ENCODE data around the gene FOXA2. TPM values are rescaled to one million over a fixed set of nuclear protein-coding genes. Genes with fewer than 3 reads are reported as not detected.

The FOXA2 gene
- total RNA-seq, 1 experiment from 2014 or later: 2.5 TPM

GRCh38 chr20:22533823-22534751 lies 50.3 kb downstream of the FOXA2 start:
- no peak overlapping the region for H3K4me3 ChIP-seq
- H3K27me3 ChIP-seq: no peaks in the 10 kb centered on the region
- no peak for DNase-seq
- H3K36me3 ChIP-seq: no peaks in the 10 kb centered on the region
- no peaks in the 10 kb centered on the region for H3K9me3 ChIP-seq

- Histone ChIP-seq H3K9me3 (no peaks in the 10 kb centered on the region), H3K36me3 (no peaks in the 10 kb centered on the region), H3K4me3 (no peak overlapping the region), H3K27me3 (no peaks in the 10 kb centered on the region)
- no peak for DNase-seq
Observed at GRCh38 chr20:22532598-22532997, 51.8 kb downstream of the FOXA2 start.

- no peaks in the 10 kb centered on the region for H3K27me3 ChIP-seq
- no peaks in the 10 kb centered on the region for H3K36me3 ChIP-seq
- H3K9me3 ChIP-seq: no peaks in the 10 kb centered on the region
- DNase-seq: no peak
- no peak overlapping the region for H3K4me3 ChIP-seq
Observed at GRCh38 chr20:22531756-22532155, 52.6 kb downstream of the FOXA2 start.

GRCh38 chr20:22531056-22531615 lies 53.2 kb downstream of the FOXA2 start:
- no peak for DNase-seq
- Histone ChIP-seq H3K27me3 (no peaks in the 10 kb centered on the region), H3K4me3 (no peak overlapping the region), H3K36me3 (no peaks in the 10 kb centered on the region), H3K9me3 (no peaks in the 10 kb centered on the region)
